Activated T-helper 2 cell treated with anti-CD3 and anti-CD28 coated beads, Interferon-gamma antibody, Interleukin-2, Interleukin-4, amounts not matched to agents 10 μg/mL and 5 μg/mL and 100 μg/mL, durations not matched to agents 14 hours and 24 hours and 36 hours (primary cell): ENCODE results near the gene EEPD1. TPM values are rescaled to one million over a fixed set of nuclear protein-coding genes. Genes with fewer than 3 reads are reported as not detected.

Source experiments
- DNase-seq: peaks from one replicate; pipeline ENCODE4 v3.0.0; 2021; ENCODE audit warnings: low spot score
- H3K27ac Mint-ChIP-seq: one replicate; pipeline ENCODE4 v1.8.0; 2021; ENCODE audit warnings: mixed read lengths
- H3K27me3 Mint-ChIP-seq: one replicate; pipeline ENCODE4 v1.8.0; 2021; ENCODE audit warnings: low read depth, mixed read lengths
- H3K36me3 Mint-ChIP-seq: one replicate; pipeline ENCODE4 v1.8.0; 2021; ENCODE audit warnings: low read depth, mixed read lengths
- H3K4me1 Mint-ChIP-seq: one replicate; pipeline ENCODE4 v1.8.0; 2021; ENCODE audit warnings: low read depth, mixed read lengths
- H3K4me3 Mint-ChIP-seq: one replicate; pipeline ENCODE4 v1.8.0; 2021; ENCODE audit warnings: low read depth, mild to moderate bottlenecking, moderate library complexity, mixed read lengths
- H3K9me3 Mint-ChIP-seq: one replicate; pipeline ENCODE4 v1.8.0; 2021; ENCODE audit warnings: mixed read lengths
- intact Hi-C: fragments of 100-400 bp; cut with micrococcal nuclease; formaldehyde crosslinking; loops from one replicate; pipeline ENCODE4 v1.15.1; 2023
- total RNA-seq: library from RNA; stranded (reverse); gene quantifications from 2 replicates; pipeline ENCODE4 v1.2.3, GENCODE V29; 2022

EEPD1 gene
- total RNA-seq, 1 donor from 2014 or later: 0.57 TPM

- no peak for DNase-seq
- Mint-ChIP-seq H3K9me3 (no peaks in the 10 kb centered on the region), H3K4me1 (no peaks in the 10 kb centered on the region), H3K4me3 (no peak overlapping the region), H3K27ac (no peak overlapping the region), H3K36me3 (no peaks in the 10 kb centered on the region), H3K27me3 (no peaks in the 10 kb centered on the region)
- intact Hi-C loops: no loop called here
Measured at GRCh38 chr7:36308031-36308430, 155.0 kb downstream of the EEPD1 start.

- Mint-ChIP-seq H3K27me3 (no peaks in the 10 kb centered on the region), H3K4me3 (no peak overlapping the region), H3K36me3 (no peaks in the 10 kb centered on the region), H3K9me3 (no peaks in the 10 kb centered on the region), H3K4me1 (no peaks in the 10 kb centered on the region), H3K27ac (no peak overlapping the region)
- no peak for DNase-seq
- intact Hi-C loops: no loop called here
Measured at GRCh38 chr7:36309301-36309700, 156.2 kb downstream of the EEPD1 start.

GRCh38 chr7:36309716-36310115 lies 156.7 kb downstream of the EEPD1 start:
- H3K36me3 Mint-ChIP-seq: no peaks in the 10 kb centered on the region
- no peaks in the 10 kb centered on the region for H3K9me3 Mint-ChIP-seq
- H3K27me3 Mint-ChIP-seq: no peaks in the 10 kb centered on the region
- no peak overlapping the region for H3K4me3 Mint-ChIP-seq
- H3K27ac Mint-ChIP-seq: no peak overlapping the region
- H3K4me1 Mint-ChIP-seq: no peaks in the 10 kb centered on the region
- intact Hi-C loops: no loop called here
- no peak for DNase-seq

- H3K4me3 Mint-ChIP-seq: no peak overlapping the region
- H3K27ac Mint-ChIP-seq: no peak overlapping the region
- H3K36me3 Mint-ChIP-seq: no peaks in the 10 kb centered on the region
- DNase-seq: no peak
- H3K4me1 Mint-ChIP-seq: peaks cover 2% of the 10 kb centered on the region
- no peaks in the 10 kb centered on the region for H3K9me3 Mint-ChIP-seq
- intact Hi-C loops: no loop called here
- no peaks in the 10 kb centered on the region for H3K27me3 Mint-ChIP-seq
Measured at GRCh38 chr7:36310897-36311296, 157.8 kb downstream of the EEPD1 start.

GRCh38 chr7:36311539-36311938 lies 158.5 kb downstream of the EEPD1 start:
- H3K27ac Mint-ChIP-seq: no peak overlapping the region
- H3K4me3 Mint-ChIP-seq: no peak overlapping the region
- peaks cover 2% of the 10 kb centered on the region for H3K4me1 Mint-ChIP-seq
- H3K27me3 Mint-ChIP-seq: no peaks in the 10 kb centered on the region
- no peaks in the 10 kb centered on the region for H3K36me3 Mint-ChIP-seq
- no peaks in the 10 kb centered on the region for H3K9me3 Mint-ChIP-seq
- intact Hi-C loops: no loop called here
- no peak for DNase-seq

- Mint-ChIP-seq H3K4me1 (peaks cover 2% of the 10 kb centered on the region), H3K27ac (no peak overlapping the region), H3K36me3 (no peaks in the 10 kb centered on the region), H3K27me3 (no peaks in the 10 kb centered on the region), H3K4me3 (no peak overlapping the region), H3K9me3 (no peaks in the 10 kb centered on the region)
- intact Hi-C loops: no loop called here
- DNase-seq: no peak
Measured at GRCh38 chr7:36312064-36312914, 159.2 kb downstream of the EEPD1 start.

GRCh38 chr7:36312915-36313334 lies 159.9 kb downstream of the EEPD1 start:
- Mint-ChIP-seq H3K9me3 (no peaks in the 10 kb centered on the region), H3K4me1 (peaks cover 2% of the 10 kb centered on the region), H3K36me3 (no peaks in the 10 kb centered on the region), H3K27me3 (no peaks in the 10 kb centered on the region), H3K4me3 (no peak overlapping the region), H3K27ac (no peak overlapping the region)
- no peak for DNase-seq
- intact Hi-C loops: no loop called here

GRCh38 chr7:36313607-36314006 lies 160.6 kb downstream of the EEPD1 start:
- Mint-ChIP-seq H3K27ac (no peak overlapping the region), H3K9me3 (no peaks in the 10 kb centered on the region), H3K4me1 (peaks cover 2% of the 10 kb centered on the region), H3K4me3 (no peak overlapping the region), H3K36me3 (no peaks in the 10 kb centered on the region), H3K27me3 (no peaks in the 10 kb centered on the region)
- DNase-seq: no peak
- intact Hi-C loops: no loop called here

GRCh38 chr7:36314491-36314890 lies 161.4 kb downstream of the EEPD1 start:
- intact Hi-C loops: no loop called here
- peaks cover 2% of the 10 kb centered on the region for H3K4me1 Mint-ChIP-seq
- H3K36me3 Mint-ChIP-seq: no peaks in the 10 kb centered on the region
- no peak overlapping the region for H3K27ac Mint-ChIP-seq
- DNase-seq: no peak
- no peaks in the 10 kb centered on the region for H3K27me3 Mint-ChIP-seq
- no peaks in the 10 kb centered on the region for H3K9me3 Mint-ChIP-seq
- no peak overlapping the region for H3K4me3 Mint-ChIP-seq

- Mint-ChIP-seq H3K4me3 (no peak overlapping the region), H3K27ac (no peak overlapping the region), H3K9me3 (no peaks in the 10 kb centered on the region), H3K36me3 (no peaks in the 10 kb centered on the region), H3K27me3 (peaks cover 2% of the 10 kb centered on the region), H3K4me1 (peaks cover 2% of the 10 kb centered on the region)
- intact Hi-C loops: no loop called here
- DNase-seq: no peak
Measured at GRCh38 chr7:36315309-36315944, 162.4 kb downstream of the EEPD1 start.

- H3K27ac Mint-ChIP-seq: no peak overlapping the region
- H3K4me3 Mint-ChIP-seq: no peak overlapping the region
- intact Hi-C loops: no loop called here
- peaks cover 2% of the 10 kb centered on the region for H3K4me1 Mint-ChIP-seq
- H3K36me3 Mint-ChIP-seq: no peaks in the 10 kb centered on the region
- no peaks in the 10 kb centered on the region for H3K9me3 Mint-ChIP-seq
- DNase-seq: no peak
- peaks cover 2% of the 10 kb centered on the region for H3K27me3 Mint-ChIP-seq
Measured at GRCh38 chr7:36316319-36316718, 163.3 kb downstream of the EEPD1 start.

GRCh38 chr7:36317276-36317675 lies 164.2 kb downstream of the EEPD1 start:
- Mint-ChIP-seq H3K4me1 (peaks cover 2% of the 10 kb centered on the region), H3K4me3 (no peak overlapping the region), H3K27me3 (peaks cover 2% of the 10 kb centered on the region), H3K36me3 (no peaks in the 10 kb centered on the region), H3K9me3 (no peaks in the 10 kb centered on the region), H3K27ac (no peak overlapping the region)
- intact Hi-C loops: no loop called here
- DNase-seq: no peak

GRCh38 chr7:36318116-36318515 lies 165.1 kb downstream of the EEPD1 start:
- intact Hi-C loops: no loop called here
- no peaks in the 10 kb centered on the region for H3K36me3 Mint-ChIP-seq
- no peak overlapping the region for H3K27ac Mint-ChIP-seq
- H3K9me3 Mint-ChIP-seq: no peaks in the 10 kb centered on the region
- H3K27me3 Mint-ChIP-seq: peaks cover 2% of the 10 kb centered on the region
- H3K4me1 Mint-ChIP-seq: peaks cover 2% of the 10 kb centered on the region
- H3K4me3 Mint-ChIP-seq: no peak overlapping the region
- DNase-seq: no peak
